A673 (cell line): ENCODE results near the gene RTP3. TPM values are rescaled to one million over a fixed set of nuclear protein-coding genes. Genes with fewer than 3 reads are reported as not detected.

Experiments used
- BruUV-seq: library from RNA; stranded (reverse); fragments of 400-500 nt; replicated peaks from 2 replicates; lab custom pipeline; 2021; lab: Mats Ljungman, UMichigan
- CTCF ChIA-PET: fragments of 300-600 bp; sonication (Branson Sonifier 250); formaldehyde crosslinking; loops from one replicate; lab custom pipeline; 2022; ENCODE audit warnings: antibody characterized with exemption; lab: Charles Lee
- POLR2A ChIA-PET: fragments of 300-600 bp; sonication (Branson Sonifier 250); formaldehyde crosslinking; loops from one replicate; lab custom pipeline; 2022; ENCODE audit warnings: antibody characterized with exemption; ENCODE audit not compliant: low non-redundant PET; lab: Charles Lee
- DNase-seq: peaks from one replicate; pipeline ENCODE4 v3.0.0-alpha.2; 2015; ENCODE audit warnings: low spot score
- H3K27ac ChIP-seq: fragments of 200-600 bp; sonication (generic); 2 replicates; pipeline ENCODE4 v1.5.1; 2016; ENCODE audit warnings: mixed run types, low read depth, mild to moderate bottlenecking, mixed read lengths, antibody characterized with exemption, low read length; ENCODE audit not compliant: poor library complexity, severe bottlenecking
- H3K27me3 ChIP-seq: fragments of 200-600 bp; sonication (generic); replicated peaks from 2 replicates; pipeline ENCODE4 v1.6.1; 2017; ENCODE audit warnings: mixed run types, low read depth, mild to moderate bottlenecking, mixed read lengths, antibody characterized with exemption, low read length; ENCODE audit not compliant: insufficient read depth, poor library complexity
- H3K36me3 ChIP-seq: fragments of 200-600 bp; sonication (generic); 2 replicates; pipeline ENCODE4 v1.6.1; 2016; ENCODE audit warnings: mixed run types, mild to moderate bottlenecking, mixed read lengths, antibody characterized with exemption, low read length; ENCODE audit not compliant: insufficient read depth, poor library complexity, severe bottlenecking
- H3K4me1 ChIP-seq: fragments of 200-600 bp; sonication (generic); 2 replicates; pipeline ENCODE4 v1.6.1; 2017; ENCODE audit warnings: mixed run types, mild to moderate bottlenecking, mixed read lengths, antibody characterized with exemption, low read length; ENCODE audit not compliant: insufficient read depth, poor library complexity, severe bottlenecking
- H3K4me3 ChIP-seq: fragments of 200-600 bp; sonication (generic); 2 replicates; pipeline ENCODE4 v1.5.1; 2016; ENCODE audit warnings: low read depth, mixed run types, mild to moderate bottlenecking, mixed read lengths, low read length; ENCODE audit not compliant: poor library complexity, severe bottlenecking
- H3K9me3 ChIP-seq: fragments of 200-600 bp; sonication (generic); 2 replicates; pipeline ENCODE4 v1.6.1; 2016; ENCODE audit warnings: mixed run types, low read depth, mild to moderate bottlenecking, mixed read lengths, antibody characterized with exemption, low read length; ENCODE audit not compliant: poor library complexity, severe bottlenecking
- CTCF ChIP-seq: fragments of 300-800, 200-600 bp; sonication (generic); conservative IDR thresholded peaks from 2 replicates; pipeline ENCODE4 v1.5.1; 2017; ENCODE audit warnings: low read depth, mild to moderate bottlenecking, antibody characterized with exemption, low read length, moderate library complexity, mixed read lengths
- EZH2 ChIP-seq: fragments of 200-600 bp; sonication (generic); IDR thresholded peaks from 2 replicates; pipeline ENCODE4 v1.6.1; 2017; ENCODE audit warnings: borderline replicate concordance, low read depth, mild to moderate bottlenecking, mixed read lengths, antibody characterized with exemption, low read length; ENCODE audit not compliant: poor library complexity, severe bottlenecking
- intact Hi-C: fragments of 100-400 bp; cut with micrococcal nuclease; formaldehyde crosslinking; loops from one replicate; pipeline ENCODE4 v1.10.0; 2022; ENCODE audit not compliant: unreplicated experiment
- total RNA-seq: library from RNA; stranded (reverse); gene quantifications from 2 replicates; pipeline ENCODE4 v1.2.3, GENCODE V29; 2021

RTP3 gene
- total RNA-seq, 1 experiment from 2014 or later = not detected

- H3K27ac ChIP-seq = no peak overlapping the region
- H3K4me1 ChIP-seq = no peaks in the 10 kb centered on the region
- no peaks in the 10 kb centered on the region for H3K9me3 ChIP-seq
- H3K4me3 ChIP-seq = no peak overlapping the region
- H3K27me3 ChIP-seq = no peaks in the 10 kb centered on the region
- DNase-seq = no peak
- intact Hi-C loops = no loop called here
- no peaks in the 10 kb centered on the region for H3K36me3 ChIP-seq
- no peak for TF ChIP-seq CTCF
- no peak for TF ChIP-seq EZH2
- CTCF ChIA-PET = no interaction called here
- TSS peak; percentile 26 for BruUV-seq
- POLR2A ChIA-PET = no interaction called here
Observed at GRCh38 chr3:46533091-46533490, 35.3 kb downstream of the RTP3 start.

GRCh38 chr3:46535746-46536145 lies 38.0 kb downstream of the RTP3 start:
- DNase-seq = no peak
- Histone ChIP-seq H3K36me3 (no peaks in the 10 kb centered on the region), H3K9me3 (no peaks in the 10 kb centered on the region), H3K4me3 (no peak overlapping the region), H3K27me3 (no peaks in the 10 kb centered on the region), H3K27ac (no peak overlapping the region), H3K4me1 (no peaks in the 10 kb centered on the region)
- ChIA-PET POLR2A (no interaction called here), CTCF (no interaction called here)
- intact Hi-C loops = no loop called here
- no TSS peak for BruUV-seq
- TF ChIP-seq CTCF (no peak), EZH2 (no peak)

GRCh38 chr3:46536758-46537157 lies 39.0 kb downstream of the RTP3 start:
- ChIA-PET POLR2A (no interaction called here), CTCF (no interaction called here)
- BruUV-seq = no TSS peak
- H3K9me3 ChIP-seq = no peaks in the 10 kb centered on the region
- no peak for TF ChIP-seq EZH2
- TF ChIP-seq CTCF = no peak
- H3K27me3 ChIP-seq = no peaks in the 10 kb centered on the region
- H3K4me3 ChIP-seq = no peak overlapping the region
- no peaks in the 10 kb centered on the region for H3K36me3 ChIP-seq
- intact Hi-C loops = no loop called here
- H3K27ac ChIP-seq = no peak overlapping the region
- no peaks in the 10 kb centered on the region for H3K4me1 ChIP-seq
- no peak for DNase-seq
